B cell (primary cell): Measurements from ENCODE around the gene HIPK4. TPM values are rescaled to one million over a fixed set of nuclear protein-coding genes. Genes with fewer than 3 reads are reported as not detected.

Experiments
- ATAC-seq: fragments of 200-7000 bp; cut with Tn5 transposase; one replicate; pipeline ENCODE4 v1.10.0; 2021; ENCODE audit warnings: low read depth, mild to moderate bottlenecking, moderate number of reproducible peaks, moderate library complexity
- CTCF ChIA-PET: fragments of 350-600 bp; sonication (Branson Sonifier 250); formaldehyde crosslinking; loops from one replicate; lab custom pipeline; 2021; ENCODE audit warnings: antibody characterized with exemption, inconsistent platforms; lab: Charles Lee
- POLR2A ChIA-PET: fragments of 350-600 bp; sonication (Branson Sonifier 250); formaldehyde crosslinking; loops from one replicate; lab custom pipeline; 2021; ENCODE audit warnings: antibody characterized with exemption; lab: Charles Lee
- DNase-seq: peaks from one replicate; pipeline ENCODE4 v3.0.0; 2013
- H2AFZ ChIP-seq: 2 replicates; pipeline ENCODE4 v1.6.1; 2012; ENCODE audit warnings: mild to moderate bottlenecking, low read depth, low read length; ENCODE audit not compliant: insufficient read depth, poor library complexity, severe bottlenecking
- H3K27ac ChIP-seq, 2 donors: 1 replicate in 1 of 2; 2 replicates in 1 of 2; pipeline ENCODE4 v1.5.1; 2012 to 2013; ENCODE audit warnings: low read length in 2 of 2, mild to moderate bottlenecking in 2 of 2, moderate library complexity in 1 of 2
- H3K27me3 ChIP-seq, 4 experiments: fragments of 200-600 bp in 1 of 4; sonication (generic) in 1 of 4; replicated peaks in 1 of 4; 1 replicate in 2 of 4; 2 replicates in 2 of 4; pipeline versions ENCODE4 v1.6.1 to v1.7.0; 2013 to 2016; ENCODE audit warnings: low read length in 3 of 4, mild to moderate bottlenecking in 2 of 4, mixed read lengths in 1 of 4, moderate library complexity in 1 of 4; ENCODE audit not compliant: insufficient read depth in 4 of 4, control insufficient read depth in 3 of 4; ENCODE audit errors: control extremely low read depth in 1 of 4
- H3K36me3 ChIP-seq, 2 experiments: replicated peaks in 1 of 2; 1 replicate in 1 of 2; 2 replicates in 1 of 2; pipeline versions ENCODE4 v1.6.1 to v1.7.1; 2013; ENCODE audit warnings: low read length in 1 of 2; ENCODE audit not compliant: insufficient read depth in 2 of 2, control insufficient read depth in 1 of 2; ENCODE audit errors: control extremely low read depth in 1 of 2, extremely low read depth in 1 of 2
- H3K4me1 ChIP-seq, 2 donors: fragments of 200-600 bp in 1 of 2; sonication (generic) in 1 of 2; 1 replicate in 1 of 2; 2 replicates in 1 of 2; pipeline versions ENCODE4 v1.5.1 to v1.6.1; 2013 to 2017; ENCODE audit warnings: low read length in 2 of 2; ENCODE audit not compliant: control insufficient read depth in 2 of 2, insufficient read depth in 2 of 2
- H3K4me2 ChIP-seq: replicated peaks from 2 replicates; pipeline ENCODE3; 2012; ENCODE audit warnings: mild to moderate bottlenecking, low read depth, low read length; ENCODE audit not compliant: poor library complexity, severe bottlenecking
- H3K4me3 ChIP-seq, 5 experiments: fragments of 200-600 bp in 1 of 5; sonication (generic) in 1 of 5; 1 replicate in 3 of 5; 2 replicates in 2 of 5; pipeline versions ENCODE4 v1.5.1 to v1.7.0; 2011 to 2016; ENCODE audit warnings: low read length in 4 of 5, mild to moderate bottlenecking in 4 of 5, low read depth in 2 of 5, control low read depth in 1 of 5, moderate library complexity in 1 of 5; ENCODE audit not compliant: insufficient read depth in 1 of 5; ENCODE audit errors: control extremely low read depth in 1 of 5, extremely low read depth in 1 of 5
- H3K79me2 ChIP-seq: fragments of 200-600 bp; sonication (generic); one replicate; pipeline ENCODE4 v1.6.0; 2016; ENCODE audit warnings: low read length; ENCODE audit not compliant: control insufficient read depth, insufficient read depth
- H3K9ac ChIP-seq: fragments of 200-600 bp; sonication (generic); 2 replicates; pipeline ENCODE4 v1.6.1; 2017; ENCODE audit warnings: mild to moderate bottlenecking, low read length, moderate library complexity
- H3K9me3 ChIP-seq, 3 donors: one replicate each; pipeline versions ENCODE4 v1.6.1 to v1.7.1; 2013; ENCODE audit warnings: low read length in 2 of 3; ENCODE audit not compliant: control insufficient read depth in 2 of 3, insufficient read depth in 1 of 3; ENCODE audit errors: control extremely low read depth in 1 of 3
- H4K20me1 ChIP-seq: 2 replicates; pipeline ENCODE4 v1.6.0; 2012; ENCODE audit warnings: mild to moderate bottlenecking, low read length; ENCODE audit not compliant: insufficient read depth, control insufficient read depth, poor library complexity, severe bottlenecking
- H3K27ac Mint-ChIP-seq: one replicate; pipeline ENCODE4 v1.8.0; 2021; ENCODE audit warnings: mixed read lengths
- H3K27me3 Mint-ChIP-seq: one replicate; pipeline ENCODE4 v1.8.0; 2021; ENCODE audit warnings: mixed read lengths
- H3K4me1 Mint-ChIP-seq: one replicate; pipeline ENCODE4 v1.8.0; 2021; ENCODE audit warnings: mixed read lengths
- H3K4me3 Mint-ChIP-seq: one replicate; pipeline ENCODE4 v1.8.0; 2021; ENCODE audit warnings: mixed read lengths
- H3K9me3 Mint-ChIP-seq: one replicate; pipeline ENCODE4 v1.8.0; 2022; ENCODE audit warnings: mixed read lengths; ENCODE audit not compliant: insufficient read depth
- EZH2 ChIP-seq: IDR thresholded peaks from 2 replicates; pipeline ENCODE4 v1.6.1; 2012; ENCODE audit warnings: borderline replicate concordance, low read depth, mild to moderate bottlenecking, moderate library complexity, low read length; ENCODE audit not compliant: insufficient read depth, poor library complexity, severe bottlenecking
- WGBS: methylation state at CpG from one replicate; pipeline ENCODE4 v1.1.5; 2013; ENCODE audit warnings: missing lambda C conversion rate; ENCODE audit not compliant: insufficient coverage; 5-methylcytosine and 5-hydroxymethylcytosine counted together
- intact Hi-C: fragments of 100-400 bp; cut with micrococcal nuclease; formaldehyde crosslinking; loops from one replicate; pipeline ENCODE4 v1.10.0; 2022
- polyA plus RNA-seq: library from polyadenylated mRNA; depleted of rRNA; stranded (reverse); fragments of >200 nt; gene quantifications from 2 replicates; pipeline ENCODE4 v1.2.3, GENCODE V29; 2012
- total RNA-seq, 2 donors: library from RNA; stranded (reverse); fragments of 120-200 nt in 1 of 2; gene quantifications; 1 replicate in 1 of 2; 2 replicates in 1 of 2; pipeline versions ENCODE4 v1.2.3 to v1.2.4, GENCODE V29; 2013 to 2022
- TF ChIP-seq, protein P1 (sequence below): fragments of 200-600 bp; IDR thresholded peaks from one replicate; pipeline ENCODE4 v1.8.0; 2022; ENCODE audit warnings: antibody characterized with exemption, mild to moderate bottlenecking

Gene HIPK4
- total and polyA plus RNA-seq, 2 donors (not counting 1 experiment from before 2014, with no cell fraction given) = 0.04 to 0.20 TPM

DNA sequence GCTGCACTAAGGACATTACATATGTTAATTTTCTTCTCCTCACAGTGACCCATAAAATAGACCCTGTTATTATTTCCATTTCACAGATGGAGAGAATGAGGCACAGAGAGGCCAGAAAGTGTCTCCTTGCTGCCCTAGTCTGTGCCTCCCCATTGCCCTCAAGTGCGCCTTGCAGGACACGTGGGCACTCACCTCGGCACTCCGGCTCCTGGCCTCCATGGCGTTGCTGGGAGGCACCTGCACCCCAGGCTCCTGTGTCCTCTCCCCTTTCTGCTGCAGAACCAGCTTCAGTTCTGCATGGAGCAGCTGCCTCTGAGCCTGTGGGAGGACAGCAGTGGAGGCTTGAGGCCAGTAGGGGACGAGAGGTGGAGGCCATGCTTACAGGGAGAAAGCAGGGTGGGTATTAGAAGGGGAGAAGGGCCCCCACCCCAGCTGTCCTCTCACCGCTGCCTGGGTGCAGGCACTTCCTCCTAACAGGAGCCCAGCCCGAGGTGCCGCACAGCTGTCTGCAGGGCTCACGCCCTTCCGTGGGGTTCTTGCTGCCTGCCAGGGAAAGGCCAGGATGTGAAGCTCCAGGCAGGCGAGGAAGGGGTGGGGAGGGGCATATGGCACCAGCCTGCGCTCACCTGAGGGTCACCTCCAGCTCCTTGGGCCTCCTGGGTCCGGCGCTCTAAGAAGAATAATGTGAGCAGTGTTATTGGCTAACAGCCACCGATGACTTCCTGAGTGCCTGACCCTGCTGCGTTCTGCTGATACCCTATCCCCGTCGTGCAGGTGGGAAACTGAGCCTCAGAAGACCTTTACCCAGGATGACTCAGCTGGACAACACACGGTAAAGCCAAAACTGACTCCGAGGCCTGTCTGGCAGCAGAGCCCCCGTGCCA lies 18.0 kb upstream of the HIPK4 start:
- H2AFZ ChIP-seq = peak overlapping the region; percentile 46
- 43% methylated on average over 21 of the region's 22 CpGs for WGBS
- no peaks in the 10 kb centered on the region for H4K20me1 ChIP-seq
- no peaks in the 10 kb centered on the region for H3K36me3 ChIP-seq
- H3K4me2 ChIP-seq = peak overlapping the region; percentile 44
- H3K79me2 ChIP-seq = no peaks in the 10 kb centered on the region
- H3K27me3 ChIP-seq = peaks cover 0 to 2% (median 0%) of the 10 kb centered on the region in 4 experiments
- DNase-seq (no peak), ATAC-seq (no peak)
- Mint-ChIP-seq H3K27me3 (no peaks in the 10 kb centered on the region), H3K4me3 (no peak overlapping the region), H3K4me1 (peaks cover 38% of the 10 kb centered on the region), H3K9me3 (no peaks in the 10 kb centered on the region), H3K27ac (no peak overlapping the region)
- ChIA-PET POLR2A (interaction anchor here (0.7 to 1.0 kb wide), 2 partner anchors 13 to 107 kb away, joined by 3 to 7 read pairs; no protein-coding TSS in a partner anchor), CTCF (interaction anchor here (2.4 kb wide), 1 partner anchor 13 kb away, joined by 14 read pairs; no protein-coding TSS in a partner anchor)
- intact Hi-C loops = loop anchor here (10.0 kb wide), 1 partner anchor 887 kb away; no protein-coding TSS in a partner anchor
- TF ChIP-seq EZH2 = no peak
- TF ChIP-seq, protein P1, sequence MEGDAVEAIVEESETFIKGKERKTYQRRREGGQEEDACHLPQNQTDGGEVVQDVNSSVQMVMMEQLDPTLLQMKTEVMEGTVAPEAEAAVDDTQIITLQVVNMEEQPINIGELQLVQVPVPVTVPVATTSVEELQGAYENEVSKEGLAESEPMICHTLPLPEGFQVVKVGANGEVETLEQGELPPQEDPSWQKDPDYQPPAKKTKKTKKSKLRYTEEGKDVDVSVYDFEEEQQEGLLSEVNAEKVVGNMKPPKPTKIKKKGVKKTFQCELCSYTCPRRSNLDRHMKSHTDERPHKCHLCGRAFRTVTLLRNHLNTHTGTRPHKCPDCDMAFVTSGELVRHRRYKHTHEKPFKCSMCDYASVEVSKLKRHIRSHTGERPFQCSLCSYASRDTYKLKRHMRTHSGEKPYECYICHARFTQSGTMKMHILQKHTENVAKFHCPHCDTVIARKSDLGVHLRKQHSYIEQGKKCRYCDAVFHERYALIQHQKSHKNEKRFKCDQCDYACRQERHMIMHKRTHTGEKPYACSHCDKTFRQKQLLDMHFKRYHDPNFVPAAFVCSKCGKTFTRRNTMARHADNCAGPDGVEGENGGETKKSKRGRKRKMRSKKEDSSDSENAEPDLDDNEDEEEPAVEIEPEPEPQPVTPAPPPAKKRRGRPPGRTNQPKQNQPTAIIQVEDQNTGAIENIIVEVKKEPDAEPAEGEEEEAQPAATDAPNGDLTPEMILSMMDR = no peak
- H3K9me3 ChIP-seq = no peaks in the 10 kb centered on the region
- no peak overlapping the region for H3K9ac ChIP-seq
- H3K27ac ChIP-seq = no peak overlapping the region
- H3K4me3 ChIP-seq = no peak overlapping the region
- peaks cover 10 to 41% of the 10 kb centered on the region in 2 donors for H3K4me1 ChIP-seq
